Measurements from ENCODE around the gene HCN3.

Gene HCN3

GRCh38 chr1:155300024-155300423 lies 22.8 kb downstream of the HCN3 start:
- Histone ChIP-seq H3K27ac (no peak overlapping the region), H3K36me3 (replicated peaks) (no peaks in the 10 kb centered on the region), H3K27me3 (replicated peaks) (peaks cover 17% of the 10 kb centered on the region), H3K4me3 (ENCODE audit: low read depth, low read length) (no peak overlapping the region)
- no peak for TF ChIP-seq CTCF (IDR thresholded peaks at IDR 0.05; ENCODE audit: low read depth, low read length, missing control alignments)
- no peak for DNase-seq
- in situ Hi-C loops (cut with HindIII; ENCODE audit: low pct_ligation_motif_present, low sequenced_read_pairs), result no loop called here

- TF ChIP-seq CTCF (IDR thresholded peaks at IDR 0.05; ENCODE audit: low read depth, low read length, missing control alignments), result no peak
- in situ Hi-C loops (cut with HindIII; ENCODE audit: low pct_ligation_motif_present, low sequenced_read_pairs), result no loop called here
- no peaks in the 10 kb centered on the region for H3K36me3 ChIP-seq (replicated peaks)
- H3K27ac ChIP-seq, result no peak overlapping the region
- H3K4me3 ChIP-seq (ENCODE audit: low read depth, low read length), result no peak overlapping the region
- H3K27me3 ChIP-seq (replicated peaks), result peaks cover 10% of the 10 kb centered on the region
- DNase-seq, result no peak
Measured at GRCh38 chr1:155300553-155301329, 23.5 kb downstream of the HCN3 start.

- H3K27ac ChIP-seq, result no peak within 1 kb of the TSS
- in situ Hi-C loops (cut with HindIII; ENCODE audit: low pct_ligation_motif_present, low sequenced_read_pairs), result no loop called here
- peaks cover 6% of the 10 kb centered on the region for H3K27me3 ChIP-seq (replicated peaks)
- H3K4me3 ChIP-seq (ENCODE audit: low read depth, low read length), result no peak within 1 kb of the TSS
- TF ChIP-seq CTCF (IDR thresholded peaks at IDR 0.05; ENCODE audit: low read depth, low read length, missing control alignments), result no peak
- H3K36me3 ChIP-seq (replicated peaks), result no peaks in the 10 kb centered on the region
- no peak for DNase-seq
Measured at GRCh38 chr1:155301342-155301841, 24.1 kb downstream of the HCN3 start, which contains the start of gene PKLR. TSS of gene PKLR (minus strand) at chr1:155301438. CDS start at chr1:155301395, 43 bp downstream.

GRCh38 chr1:155304558-155305063 lies 27.3 kb downstream of the HCN3 start:
- no peak for DNase-seq
- Histone ChIP-seq H3K4me3 (ENCODE audit: low read depth, low read length) (no peak overlapping the region), H3K27me3 (replicated peaks) (no peaks in the 10 kb centered on the region), H3K36me3 (replicated peaks) (no peaks in the 10 kb centered on the region), H3K27ac (no peak overlapping the region)
- no peak for TF ChIP-seq CTCF (IDR thresholded peaks at IDR 0.05; ENCODE audit: low read depth, low read length, missing control alignments)
- in situ Hi-C loops (cut with HindIII; ENCODE audit: low pct_ligation_motif_present, low sequenced_read_pairs), result no loop called here

GRCh38 chr1:155305881-155306391 lies 28.7 kb downstream of the HCN3 start:
- Histone ChIP-seq H3K36me3 (replicated peaks) (no peaks in the 10 kb centered on the region), H3K27ac (no peak overlapping the region), H3K27me3 (replicated peaks) (no peaks in the 10 kb centered on the region), H3K4me3 (ENCODE audit: low read depth, low read length) (no peak overlapping the region)
- in situ Hi-C loops (cut with HindIII; ENCODE audit: low pct_ligation_motif_present, low sequenced_read_pairs), result no loop called here
- DNase-seq, result no peak
- TF ChIP-seq CTCF (IDR thresholded peaks at IDR 0.05; ENCODE audit: low read depth, low read length, missing control alignments), result no peak
